GM12875 (cell line): ENCODE measurements around the gene FBXW11.

Source experiments
- H3K4me3 ChIP-seq: one replicate; pipeline ENCODE4 v1.5.1; 2011; ENCODE audit warnings: low read depth, low read length, control low read depth
- TF ChIP-seq, protein P1 (sequence below): IDR thresholded peaks from 2 replicates; pipeline ENCODE4 v1.5.1; 2011; ENCODE audit warnings: low read depth, mild to moderate bottlenecking, control low read depth, inconsistent platforms, low read length, moderate library complexity, borderline replicate concordance; ENCODE audit not compliant: insufficient read depth

The FBXW11 gene

DNA sequence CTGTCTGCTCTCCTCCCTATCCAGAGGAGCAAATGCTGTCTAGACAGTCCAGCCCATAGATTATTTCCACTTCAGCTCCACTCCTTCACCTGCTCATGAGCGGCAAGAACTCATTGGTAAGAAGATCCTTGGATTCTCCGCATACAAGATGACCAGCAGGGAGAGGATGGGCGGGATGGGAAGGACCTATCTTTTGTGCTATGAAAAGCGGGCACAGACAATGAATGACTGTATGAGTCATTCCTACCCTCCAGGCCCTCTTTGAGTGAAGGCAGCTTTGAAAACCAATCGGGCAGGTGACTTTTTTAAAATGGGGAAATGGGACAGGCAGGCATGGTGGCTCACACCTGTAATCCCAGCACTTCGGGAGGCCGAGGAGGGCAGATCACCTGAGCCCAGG is 171.4 kb downstream of the FBXW11 start:
- TF ChIP-seq, protein P1, sequence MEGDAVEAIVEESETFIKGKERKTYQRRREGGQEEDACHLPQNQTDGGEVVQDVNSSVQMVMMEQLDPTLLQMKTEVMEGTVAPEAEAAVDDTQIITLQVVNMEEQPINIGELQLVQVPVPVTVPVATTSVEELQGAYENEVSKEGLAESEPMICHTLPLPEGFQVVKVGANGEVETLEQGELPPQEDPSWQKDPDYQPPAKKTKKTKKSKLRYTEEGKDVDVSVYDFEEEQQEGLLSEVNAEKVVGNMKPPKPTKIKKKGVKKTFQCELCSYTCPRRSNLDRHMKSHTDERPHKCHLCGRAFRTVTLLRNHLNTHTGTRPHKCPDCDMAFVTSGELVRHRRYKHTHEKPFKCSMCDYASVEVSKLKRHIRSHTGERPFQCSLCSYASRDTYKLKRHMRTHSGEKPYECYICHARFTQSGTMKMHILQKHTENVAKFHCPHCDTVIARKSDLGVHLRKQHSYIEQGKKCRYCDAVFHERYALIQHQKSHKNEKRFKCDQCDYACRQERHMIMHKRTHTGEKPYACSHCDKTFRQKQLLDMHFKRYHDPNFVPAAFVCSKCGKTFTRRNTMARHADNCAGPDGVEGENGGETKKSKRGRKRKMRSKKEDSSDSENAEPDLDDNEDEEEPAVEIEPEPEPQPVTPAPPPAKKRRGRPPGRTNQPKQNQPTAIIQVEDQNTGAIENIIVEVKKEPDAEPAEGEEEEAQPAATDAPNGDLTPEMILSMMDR: no peak
- H3K4me3 ChIP-seq: no peak overlapping the region

DNA sequence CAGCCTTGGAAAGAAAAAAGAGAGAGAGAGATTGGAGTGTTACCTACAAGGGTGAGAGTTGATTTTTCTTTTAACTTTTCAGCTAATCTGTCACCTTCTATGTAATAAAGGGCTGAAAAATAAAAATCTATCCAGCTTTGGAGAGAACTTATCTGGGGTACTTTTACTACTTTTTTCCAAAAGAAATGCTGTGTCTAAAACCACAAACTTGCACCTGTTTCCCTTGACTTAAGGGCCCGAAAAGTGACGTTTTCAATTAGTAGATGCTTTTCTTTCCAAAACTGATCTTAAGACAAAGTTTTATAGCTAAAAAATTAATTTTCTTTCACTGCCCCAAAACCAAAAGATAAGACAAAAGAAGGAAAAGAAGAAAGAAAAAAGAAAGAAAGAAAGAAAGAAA is 172.0 kb downstream of the FBXW11 start:
- TF ChIP-seq, protein P1: no peak
- no peak overlapping the region for H3K4me3 ChIP-seq

DNA sequence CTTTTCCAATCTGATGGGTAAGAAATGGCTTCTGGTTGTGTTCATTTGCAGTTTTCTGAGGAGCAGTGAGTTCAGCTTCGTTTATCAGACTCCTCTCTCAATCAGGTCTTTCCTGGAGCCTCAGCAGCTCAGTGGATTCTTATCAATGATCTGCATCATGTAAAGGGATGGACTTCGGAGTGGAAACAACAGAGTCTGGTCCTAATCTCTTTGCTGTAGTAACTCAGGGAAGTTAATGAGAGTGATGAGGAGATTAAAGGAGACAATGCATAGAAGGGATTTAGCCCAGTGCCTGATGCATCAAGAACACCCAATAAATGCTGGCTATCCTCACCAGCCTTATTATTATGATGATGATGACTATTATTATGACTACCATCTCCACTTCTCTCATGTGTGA is 173.7 kb downstream of the FBXW11 start:
- no peak overlapping the region for H3K4me3 ChIP-seq
- TF ChIP-seq, protein P1: no peak

DNA sequence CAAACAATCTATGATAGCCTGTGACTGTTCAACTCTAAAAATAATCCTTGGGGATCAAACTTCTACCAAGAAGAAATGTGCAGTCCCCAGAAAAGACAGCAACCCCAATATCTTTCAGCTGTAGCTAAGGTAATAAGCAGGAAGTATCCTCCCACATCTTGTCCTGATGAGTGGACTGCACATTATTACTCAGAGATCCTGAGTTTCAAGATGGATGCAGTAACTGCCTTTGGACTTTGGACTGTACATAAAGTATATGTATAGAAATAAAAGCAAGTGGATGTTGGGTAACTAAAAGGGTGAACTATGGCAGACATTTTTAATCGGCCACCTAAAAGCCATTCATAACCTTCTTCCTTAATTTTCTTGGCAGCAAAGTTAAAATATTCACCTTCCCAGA is 175.8 kb downstream of the FBXW11 start:
- TF ChIP-seq, protein P1: no peak
- H3K4me3 ChIP-seq: no peak overlapping the region

DNA sequence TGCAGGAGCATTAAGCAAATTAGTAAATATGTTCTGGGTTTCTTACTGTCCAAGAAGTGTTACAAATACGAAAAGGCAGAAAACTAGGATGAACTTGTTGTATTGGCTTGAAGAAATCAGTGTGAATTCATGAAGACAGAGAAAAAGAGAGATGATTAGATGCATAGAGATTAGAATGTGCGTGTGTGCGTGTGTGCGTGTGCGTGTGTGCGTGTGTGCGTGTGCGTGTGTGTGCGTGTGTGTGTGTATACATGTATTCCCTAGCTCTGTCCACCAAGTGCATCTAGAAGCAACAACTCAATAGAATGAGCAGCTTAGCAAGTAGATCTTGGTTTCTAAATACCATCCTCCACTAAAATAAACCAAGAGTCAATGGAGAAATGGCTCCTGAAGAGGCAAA is 179.3 kb downstream of the FBXW11 start:
- no peak overlapping the region for H3K4me3 ChIP-seq
- TF ChIP-seq, protein P1: no peak

DNA sequence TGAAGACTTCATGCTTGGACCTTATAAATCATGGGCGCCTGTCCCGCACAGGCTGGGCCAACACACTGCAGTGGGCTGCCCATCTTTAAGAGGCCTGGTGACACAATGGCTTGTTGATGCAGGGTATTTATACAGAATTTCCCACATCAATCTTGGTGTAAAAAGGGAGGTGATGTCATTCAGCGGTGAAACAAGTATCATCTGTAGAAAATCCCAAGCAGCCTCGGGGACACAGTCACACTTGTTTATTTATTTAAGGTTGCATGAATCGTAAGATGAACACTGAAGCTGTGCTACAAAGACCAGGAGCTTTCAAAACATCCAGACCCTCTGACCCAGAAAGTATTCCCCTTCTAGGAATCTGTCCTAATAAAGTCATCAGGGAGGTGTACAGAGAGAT is 180.3 kb downstream of the FBXW11 start:
- H3K4me3 ChIP-seq: no peak overlapping the region
- TF ChIP-seq, protein P1: no peak

DNA sequence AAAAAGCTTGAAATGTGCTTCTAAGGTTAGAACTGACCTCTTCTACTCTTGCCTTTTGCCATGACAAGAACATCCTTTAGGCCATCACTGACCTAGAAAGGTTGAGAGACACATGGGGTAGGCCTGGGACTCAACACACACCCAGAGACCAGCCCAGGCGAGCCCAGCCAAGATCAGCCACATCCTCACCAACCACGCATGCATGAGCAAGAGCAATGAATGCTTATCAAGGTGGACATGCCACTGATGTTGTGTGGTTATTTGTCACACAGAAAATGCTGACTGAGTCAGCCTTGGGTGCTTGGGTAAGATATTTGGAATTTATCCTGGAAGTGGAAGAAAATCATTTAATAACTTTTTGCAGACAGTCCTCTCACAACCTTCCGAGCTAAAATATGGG is 181.4 kb downstream of the FBXW11 start:
- TF ChIP-seq, protein P1: no peak
- H3K4me3 ChIP-seq: no peak overlapping the region
